Eye (tissue), 1 donor: ENCODE measurements around the gene SLC16A1.
"Not testable (repeated sequence)": the region's sequence is repeated elsewhere in the genome, so short reads cannot be mapped to it uniquely, and the experiment has no call there.

Experiments
- DNase-seq: peaks from one replicate; pipeline ENCODE4 v3.0.0-alpha.2; 2015

SLC16A1 gene, protein sequence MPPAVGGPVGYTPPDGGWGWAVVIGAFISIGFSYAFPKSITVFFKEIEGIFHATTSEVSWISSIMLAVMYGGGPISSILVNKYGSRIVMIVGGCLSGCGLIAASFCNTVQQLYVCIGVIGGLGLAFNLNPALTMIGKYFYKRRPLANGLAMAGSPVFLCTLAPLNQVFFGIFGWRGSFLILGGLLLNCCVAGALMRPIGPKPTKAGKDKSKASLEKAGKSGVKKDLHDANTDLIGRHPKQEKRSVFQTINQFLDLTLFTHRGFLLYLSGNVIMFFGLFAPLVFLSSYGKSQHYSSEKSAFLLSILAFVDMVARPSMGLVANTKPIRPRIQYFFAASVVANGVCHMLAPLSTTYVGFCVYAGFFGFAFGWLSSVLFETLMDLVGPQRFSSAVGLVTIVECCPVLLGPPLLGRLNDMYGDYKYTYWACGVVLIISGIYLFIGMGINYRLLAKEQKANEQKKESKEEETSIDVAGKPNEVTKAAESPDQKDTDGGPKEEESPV

DNA sequence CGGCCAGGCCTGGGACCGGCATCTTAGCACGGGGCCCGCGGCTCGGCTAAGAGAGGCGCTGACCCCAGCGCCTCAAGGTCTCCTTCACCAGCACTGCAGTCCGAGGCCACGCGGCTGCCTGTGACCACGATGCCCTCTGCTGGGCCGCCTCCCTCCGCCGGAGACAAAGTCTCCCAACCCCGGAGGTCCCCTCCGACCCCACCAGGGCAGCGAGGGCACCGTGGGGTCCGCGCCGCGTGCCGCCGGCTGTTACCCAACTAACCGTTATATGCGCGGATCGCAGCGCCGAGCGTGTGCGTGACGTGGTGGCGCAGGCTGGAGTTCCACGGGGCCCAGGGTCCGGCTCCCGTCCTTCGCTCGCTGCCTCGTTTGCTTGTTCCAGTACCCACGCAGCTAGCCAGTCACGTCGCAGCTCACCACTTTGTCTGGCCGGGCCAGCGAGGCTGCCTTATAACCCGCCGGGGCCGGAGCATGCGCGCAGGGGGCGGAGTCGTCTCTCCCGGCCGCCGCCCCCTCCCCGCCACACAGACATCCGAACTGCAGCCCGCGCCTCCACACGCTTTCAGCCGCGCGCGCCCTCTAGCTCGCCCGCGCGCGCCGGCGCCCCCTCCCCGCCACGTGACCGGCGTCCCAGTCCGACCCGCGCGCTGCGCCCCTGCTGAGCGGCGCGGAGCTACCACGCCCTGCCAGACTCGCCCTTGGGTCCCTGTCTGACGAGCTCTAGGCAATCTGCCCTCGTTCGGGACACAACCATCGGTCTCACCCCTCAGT lies at the start of gene SLC16A1:
SLC16A1 (minus strand) TSS at position 424 of the 771 bp plus-strand sequence. CDS start 26,888 bp downstream, outside the sequence.
- DNase-seq = peak; percentile 97

DNA sequence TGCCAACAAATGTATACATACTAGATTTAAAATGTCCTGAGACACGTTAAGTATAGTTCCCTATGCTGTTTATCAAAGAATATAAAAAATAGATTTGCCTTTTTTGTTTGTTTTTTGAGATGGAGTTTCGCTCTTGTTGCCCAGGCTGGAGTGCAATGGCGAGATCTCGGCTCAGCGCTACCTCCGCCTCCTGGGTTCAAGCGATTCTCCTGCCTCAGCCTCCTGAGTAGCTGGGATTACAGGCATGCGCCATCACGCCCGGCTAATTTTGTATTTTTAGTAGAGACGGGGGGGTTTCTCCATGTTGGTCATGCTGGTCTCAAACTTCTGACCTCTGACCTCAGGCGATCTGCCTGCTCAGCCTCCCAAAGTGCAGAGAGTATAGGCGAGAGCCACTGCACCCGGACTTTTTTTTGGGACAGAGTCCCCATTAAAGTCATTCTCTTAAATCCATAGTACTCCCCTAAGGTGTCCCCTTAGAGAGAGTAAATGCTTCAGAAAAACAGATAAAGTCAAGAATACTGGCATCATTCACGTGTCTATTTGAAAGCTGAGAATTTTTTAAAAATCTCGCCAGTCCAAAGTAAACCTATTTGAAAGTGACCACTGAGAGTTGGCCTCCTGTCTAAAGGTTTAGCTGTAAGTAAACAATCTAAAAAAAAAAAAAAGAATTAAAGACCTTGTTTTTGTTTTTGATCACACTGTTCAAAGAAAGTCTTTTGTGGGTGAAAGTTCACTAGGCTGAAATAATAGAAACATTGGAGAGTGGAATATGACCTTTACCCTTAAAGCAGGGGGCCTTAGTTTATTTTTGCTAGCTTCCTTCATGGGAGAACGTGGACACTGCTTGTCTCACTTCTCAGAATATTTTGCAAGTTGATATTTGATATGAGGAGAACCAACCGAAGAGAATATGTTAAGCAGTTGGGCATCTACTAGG lies 48.0 kb upstream of the SLC16A1 start:
- no peak for DNase-seq

DNA sequence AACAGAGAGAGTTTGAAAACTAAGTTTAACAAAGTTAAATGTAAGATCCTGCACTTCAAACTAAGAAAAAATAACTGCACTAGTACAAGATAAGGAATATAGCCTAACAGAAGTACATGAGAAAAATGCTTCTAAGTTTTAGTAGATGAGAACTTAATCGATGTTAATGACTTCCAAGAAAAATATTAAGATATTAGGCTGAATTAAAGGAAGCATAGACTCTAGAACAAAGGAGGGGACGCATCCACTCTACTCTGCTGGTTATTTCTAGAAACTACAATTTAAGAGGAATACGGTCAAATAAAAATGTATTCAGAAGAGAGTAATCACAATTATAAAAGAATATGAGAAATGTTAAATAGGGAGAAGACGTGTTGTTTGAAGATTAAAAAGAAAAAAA lies 46.3 kb upstream of the SLC16A1 start:
- no peak for DNase-seq

DNA sequence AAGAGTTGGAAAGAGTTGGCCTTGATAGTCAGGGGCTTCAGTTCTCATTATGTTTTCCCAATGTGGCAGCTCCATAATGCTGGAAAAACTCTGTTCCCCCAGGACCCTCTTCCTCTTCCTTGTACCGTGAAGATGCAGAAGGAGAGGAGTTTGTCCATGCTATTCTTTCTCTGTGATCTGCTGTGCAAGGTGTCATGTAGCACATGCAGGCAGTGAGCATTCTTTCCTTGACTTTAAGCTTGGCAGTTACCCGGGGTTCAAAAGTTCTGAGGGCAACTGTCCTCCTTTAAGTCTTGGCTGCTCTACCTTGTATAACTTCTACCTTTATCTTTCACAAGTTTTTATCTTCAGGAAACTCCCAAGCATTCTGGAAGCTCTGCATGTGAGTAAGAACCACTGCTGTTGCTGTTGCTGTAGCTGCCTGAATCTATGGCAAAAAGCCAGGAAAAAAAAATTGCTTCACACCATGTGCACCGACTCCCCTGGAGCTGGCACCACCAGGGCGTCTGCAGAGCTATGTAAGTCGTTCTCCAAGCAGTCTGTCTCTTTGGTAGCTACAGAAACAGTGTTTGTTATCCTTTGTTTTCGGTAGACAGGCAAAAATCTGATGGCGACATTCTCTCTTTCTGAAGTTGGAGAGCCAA lies 42.7 kb upstream of the SLC16A1 start:
- peak; percentile 9 for DNase-seq

DNA sequence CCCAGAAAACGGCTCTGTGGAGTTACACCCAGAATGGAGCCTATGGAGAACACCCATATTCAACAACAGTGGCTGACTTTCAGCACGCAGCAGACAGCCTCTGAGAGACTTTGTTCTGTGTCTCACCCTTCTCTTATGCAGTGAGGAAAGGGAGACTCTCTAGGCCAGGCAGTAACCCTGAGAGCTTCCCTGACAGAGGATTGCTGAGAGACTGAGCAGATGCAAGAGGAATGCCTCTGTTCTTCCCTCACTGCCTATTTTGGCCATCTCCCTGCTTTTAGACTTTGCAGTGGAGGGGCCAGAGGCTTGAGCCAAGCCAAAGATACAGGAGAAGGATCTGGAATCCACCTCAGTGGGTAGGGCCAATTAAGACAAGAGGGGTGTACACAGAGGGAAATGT lies 41.8 kb upstream of the SLC16A1 start:
- no peak for DNase-seq

DNA sequence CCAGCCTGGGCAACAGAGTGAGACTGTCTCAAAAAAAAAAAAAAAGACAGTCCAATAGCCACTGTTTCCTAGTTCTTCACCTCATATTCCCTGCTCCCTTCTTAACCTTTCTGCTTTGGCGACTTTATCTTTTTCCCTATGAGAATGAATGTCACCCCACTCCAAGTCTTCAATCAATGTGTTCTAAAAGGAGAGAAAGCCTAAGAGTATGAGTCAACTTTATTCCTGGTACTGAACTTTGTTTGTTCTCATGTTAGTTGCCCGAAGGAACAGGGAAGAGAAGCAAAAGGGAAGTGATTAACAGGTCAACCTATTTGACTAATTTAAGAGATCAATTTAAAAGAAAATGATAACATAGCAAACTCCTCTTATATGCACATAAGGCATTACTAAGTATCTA lies 39.9 kb upstream of the SLC16A1 start:
- DNase-seq = no peak

DNA sequence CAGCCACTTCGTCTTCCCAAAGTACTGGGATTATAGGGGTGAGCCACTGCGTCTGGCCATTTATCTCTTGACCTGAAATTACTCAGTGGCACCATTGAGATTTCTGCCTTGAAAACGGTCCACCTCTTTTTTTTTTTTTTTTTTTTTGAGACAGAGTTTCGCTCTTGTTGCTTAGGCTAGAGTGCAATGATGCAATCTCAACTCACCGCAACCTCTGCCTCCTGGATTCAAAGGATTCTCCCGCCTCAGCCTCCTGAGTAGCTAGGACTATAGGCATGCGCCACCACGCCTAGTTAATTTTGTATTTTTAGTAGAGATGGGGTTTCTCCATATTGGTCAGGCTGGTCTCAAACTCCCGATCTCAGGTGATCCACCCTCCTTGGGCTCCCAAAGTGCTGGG lies 39.0 kb upstream of the SLC16A1 start:
- DNase-seq = not testable (repeated sequence)

DNA sequence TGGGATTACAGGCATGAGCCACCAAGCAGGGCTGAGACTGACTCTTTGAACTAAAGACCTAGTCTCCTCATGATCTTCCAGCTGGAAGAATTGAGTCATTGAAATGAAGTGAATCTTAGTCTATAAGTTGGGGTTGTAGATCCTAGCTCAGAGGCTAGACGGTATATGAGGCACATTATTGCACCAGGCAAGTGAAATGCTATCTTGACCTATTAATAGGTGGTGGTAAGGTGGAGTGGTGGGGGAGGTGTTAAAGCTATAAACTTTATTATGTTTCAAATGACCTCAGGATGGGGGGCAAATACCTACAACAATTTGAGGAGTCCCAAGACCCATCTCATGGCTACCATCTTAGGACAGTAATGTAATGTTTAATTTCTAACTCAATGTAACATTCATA lies 36.8 kb upstream of the SLC16A1 start:
- DNase-seq = no peak

DNA sequence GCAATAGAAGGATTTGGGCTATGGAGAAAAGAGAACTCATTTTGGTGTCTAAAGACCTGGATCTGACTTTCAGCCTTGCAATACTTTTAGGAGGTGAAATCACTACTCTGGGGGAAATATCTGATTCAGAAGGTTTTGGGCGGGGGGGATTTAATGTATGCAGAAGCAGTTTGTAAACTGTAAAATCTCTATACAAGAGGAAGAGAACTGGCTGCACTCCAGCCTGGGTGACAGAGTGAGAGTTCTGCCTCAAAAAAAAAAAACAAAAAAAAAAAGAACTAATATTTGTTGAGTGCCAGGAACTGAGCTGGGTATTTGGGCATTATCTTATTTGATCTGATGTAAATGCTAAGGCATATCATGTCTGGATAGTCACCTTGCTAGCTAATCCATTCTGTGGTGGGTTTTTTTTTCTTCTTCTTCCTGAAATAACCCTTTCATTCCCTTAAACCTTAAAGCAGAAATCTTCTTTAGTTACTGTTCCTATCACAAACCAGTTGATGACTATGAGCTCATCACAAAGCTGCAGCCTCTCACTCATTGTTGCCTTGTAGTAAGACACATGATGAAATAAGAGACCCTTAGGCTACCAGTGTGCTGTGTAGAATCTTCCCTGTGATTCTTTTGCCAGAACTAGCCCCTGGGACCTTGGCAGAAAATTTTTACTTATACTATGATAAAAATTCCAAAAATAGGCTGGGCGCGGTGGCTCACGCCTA lies 35.6 kb upstream of the SLC16A1 start:
- no peak for DNase-seq

DNA sequence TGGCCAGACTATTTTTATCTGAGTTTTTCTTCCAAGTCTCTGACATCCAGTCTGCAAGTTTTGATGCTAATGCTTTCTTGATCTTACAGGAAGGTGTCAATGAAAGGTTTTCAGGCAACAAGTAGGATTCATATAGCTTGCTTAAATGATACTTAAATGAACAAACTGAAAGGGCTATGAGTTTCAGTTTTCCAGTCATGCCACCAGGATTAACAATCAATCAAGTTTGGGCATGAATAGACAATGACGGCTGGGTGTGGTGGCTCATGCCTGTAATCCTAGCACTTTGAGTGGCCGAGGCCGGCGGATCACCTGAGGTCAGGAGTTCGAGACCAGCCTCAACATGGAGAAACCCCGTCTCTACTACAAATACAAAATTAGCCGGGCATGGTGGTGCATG lies 34.3 kb upstream of the SLC16A1 start:
- DNase-seq = no peak

DNA sequence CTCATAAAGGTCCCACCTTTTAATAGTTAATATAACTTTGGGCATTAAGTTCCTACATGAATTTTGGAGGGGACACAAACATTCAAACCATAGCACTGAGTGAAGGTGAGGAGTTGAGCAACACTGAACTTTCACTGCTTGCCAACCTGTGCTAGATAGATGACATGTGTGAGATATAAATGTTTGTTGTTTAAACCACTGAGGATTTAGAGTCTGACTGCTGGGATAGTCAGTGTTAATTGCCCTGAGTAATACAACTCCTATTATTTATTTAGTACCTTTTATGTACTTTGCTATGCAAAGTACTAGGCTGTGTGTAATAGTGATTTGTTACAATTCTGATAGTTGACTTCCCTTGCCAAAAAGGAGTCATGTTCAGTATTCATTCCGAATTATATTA lies 32.4 kb upstream of the SLC16A1 start:
- no peak for DNase-seq

DNA sequence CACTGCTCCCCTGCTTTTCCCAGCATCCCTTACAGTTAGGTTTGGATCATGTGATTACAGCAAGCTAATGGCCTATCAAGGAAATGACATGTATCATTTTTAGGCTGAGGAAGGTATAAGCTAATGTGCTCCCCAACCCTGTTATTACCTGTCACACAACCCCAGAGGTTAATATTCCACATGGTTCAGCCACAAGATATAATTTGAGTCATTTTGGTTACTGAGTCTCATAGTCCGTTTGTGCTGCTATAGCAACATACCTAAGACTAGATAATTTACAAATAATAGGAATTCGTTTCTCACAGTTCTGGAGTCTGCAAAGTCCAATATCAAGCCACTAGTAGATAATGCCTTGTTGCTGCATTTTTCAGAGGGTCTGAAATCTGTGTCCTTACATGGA lies 29.1 kb upstream of the SLC16A1 start:
- no peak for DNase-seq

DNA sequence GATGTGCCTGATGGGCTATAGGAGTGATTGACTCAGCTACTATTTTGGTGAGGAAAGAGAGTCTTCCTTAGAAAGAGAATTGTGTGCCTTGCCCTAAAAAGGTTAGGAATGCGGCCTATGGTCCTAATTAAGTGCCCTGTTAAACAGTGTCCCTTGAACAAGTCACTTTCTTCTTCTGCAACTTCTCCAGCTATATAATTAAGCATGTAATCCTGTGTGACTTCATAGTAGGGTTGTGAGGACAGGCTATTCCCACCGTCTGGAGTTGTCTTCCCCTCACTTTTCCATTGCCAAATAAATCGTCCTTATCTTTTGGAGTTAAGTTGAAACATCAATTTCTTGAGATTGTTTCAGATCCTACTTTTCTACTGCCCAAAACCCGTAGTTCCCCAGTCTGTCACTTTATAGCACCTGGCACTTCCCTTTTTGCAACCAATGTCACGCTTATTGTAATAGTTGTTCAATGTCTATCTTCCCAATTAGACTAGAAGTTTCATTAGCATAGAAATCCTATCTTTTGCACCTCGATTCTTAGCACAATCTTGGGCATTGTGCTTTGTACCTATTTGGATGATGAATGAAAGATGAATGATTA lies 27.6 kb upstream of the SLC16A1 start:
- no peak for DNase-seq

DNA sequence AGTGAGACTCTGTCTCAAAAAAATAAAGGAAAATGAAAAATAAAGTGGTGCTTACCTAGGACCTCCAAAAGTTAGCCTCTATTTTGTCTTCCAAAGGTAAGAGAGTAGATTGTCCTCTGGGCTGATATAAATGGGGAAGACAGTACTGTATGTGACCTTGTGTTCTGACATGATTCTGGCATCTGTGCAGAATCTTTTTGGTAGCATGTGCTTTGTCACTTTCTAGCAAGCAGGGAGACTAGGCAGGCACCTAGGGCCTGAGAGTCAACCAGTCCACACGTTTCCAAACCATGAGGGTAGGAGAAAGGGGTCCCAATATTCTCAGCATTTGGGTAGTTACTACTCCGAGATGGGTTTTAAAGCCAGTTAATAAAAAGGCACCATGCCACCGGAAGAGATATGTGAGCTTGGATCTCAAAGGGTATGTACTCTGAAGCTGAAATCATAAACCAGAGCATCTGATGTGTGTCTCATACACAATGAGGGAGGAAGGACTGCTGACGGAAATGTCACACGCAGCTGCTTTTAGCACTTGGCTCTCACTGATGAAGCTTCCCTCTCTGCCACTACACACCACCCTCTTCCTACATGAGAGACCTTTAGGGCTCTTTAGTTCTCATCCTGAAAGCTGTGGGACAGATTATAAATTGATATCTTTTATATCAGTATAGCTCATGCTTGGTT lies 27.0 kb upstream of the SLC16A1 start:
- no peak for DNase-seq

DNA sequence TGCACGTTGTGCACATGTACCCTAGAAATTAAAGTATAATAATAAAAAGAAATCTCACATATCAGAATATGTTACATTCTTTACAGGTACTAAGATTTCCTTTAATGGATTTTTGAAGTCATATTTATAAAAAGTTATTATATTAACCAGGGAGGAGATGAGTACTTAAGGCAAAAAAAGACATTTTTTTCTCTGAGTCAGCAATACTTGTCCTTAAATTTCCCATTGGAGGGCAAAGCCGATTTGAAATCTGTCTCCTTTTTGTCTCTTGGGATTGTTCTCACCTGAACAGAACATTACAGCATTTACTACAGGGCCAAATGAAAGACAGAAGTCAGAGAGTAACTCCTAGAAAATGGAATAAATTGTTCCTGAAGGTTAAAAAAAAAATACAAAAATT lies 26.3 kb upstream of the SLC16A1 start:
- no peak for DNase-seq

DNA sequence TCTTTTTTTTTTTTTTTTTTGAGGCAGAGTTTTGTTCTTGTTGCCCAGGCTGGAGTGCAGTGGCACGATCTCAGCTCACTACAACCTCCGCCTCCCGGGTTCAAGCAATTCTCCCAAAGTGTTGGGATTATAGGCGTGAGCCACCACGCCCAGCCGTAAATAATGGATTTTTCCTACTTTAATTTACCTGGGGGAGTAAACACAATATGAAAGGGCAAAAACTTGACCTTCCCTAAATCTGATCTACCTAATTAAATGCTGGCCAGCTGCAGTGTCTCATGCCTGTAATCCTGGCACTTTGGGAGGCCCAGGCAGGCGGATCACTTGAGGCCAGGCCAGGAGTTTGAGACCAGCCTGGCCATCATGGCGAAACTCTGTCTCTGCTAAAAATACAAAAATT lies 25.8 kb upstream of the SLC16A1 start:
- not testable (repeated sequence) for DNase-seq

DNA sequence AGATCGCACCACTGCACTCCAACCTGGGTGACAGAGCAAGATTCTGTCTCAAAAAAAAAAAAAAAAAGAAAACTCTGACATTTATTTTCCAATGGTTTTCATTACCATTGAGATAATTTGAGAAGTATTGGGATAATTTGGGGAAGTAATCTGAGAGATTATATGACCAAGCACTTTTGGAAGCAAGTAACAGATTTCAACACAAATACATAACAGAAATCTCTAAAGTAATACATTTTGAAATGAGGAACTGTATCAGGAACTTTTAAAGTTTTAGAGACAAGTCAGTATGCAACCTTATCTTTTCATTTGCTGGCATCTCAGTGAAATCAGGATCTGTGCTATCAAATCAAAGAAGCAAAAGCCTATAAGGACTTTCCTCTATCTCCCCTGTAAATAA lies 25.4 kb upstream of the SLC16A1 start:
- no peak for DNase-seq

DNA sequence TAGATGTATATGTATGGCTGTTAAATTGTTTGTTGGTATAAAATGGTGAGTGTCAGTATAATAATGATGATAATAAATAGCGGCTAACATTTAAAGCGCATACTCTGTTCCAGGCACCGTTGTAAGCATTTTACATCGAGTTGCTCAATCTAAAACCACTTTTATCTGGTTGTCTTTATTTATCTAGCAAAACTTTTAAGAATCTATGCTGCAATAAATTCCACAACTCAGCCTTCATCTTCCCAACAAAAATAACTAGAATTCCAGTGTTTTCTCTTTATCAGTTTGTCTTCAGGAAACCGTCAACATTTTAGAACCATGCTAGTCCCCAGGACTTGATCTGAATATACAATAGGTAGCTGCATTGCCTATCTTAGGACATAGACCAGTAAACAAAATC lies 19.3 kb upstream of the SLC16A1 start:
- no peak for DNase-seq

DNA sequence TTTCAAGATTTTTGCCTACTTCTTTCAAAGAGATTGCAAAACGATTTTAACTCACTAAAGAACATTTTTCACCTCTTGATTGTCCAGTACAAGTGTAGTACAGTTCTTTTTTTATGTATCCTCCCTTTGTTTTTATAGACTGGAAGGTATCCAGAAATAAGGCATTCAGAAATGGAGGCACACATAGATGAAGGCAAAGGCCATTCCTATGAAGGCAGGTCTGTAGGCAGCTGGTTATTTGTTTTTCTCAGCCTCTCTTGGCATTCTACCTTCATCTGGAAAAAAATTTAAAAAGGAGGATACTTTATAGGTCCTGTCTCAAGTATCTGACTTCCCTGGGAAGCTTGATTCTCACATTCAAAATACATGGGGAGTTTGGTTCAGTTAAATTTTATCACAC lies 18.6 kb upstream of the SLC16A1 start:
- no peak for DNase-seq

DNA sequence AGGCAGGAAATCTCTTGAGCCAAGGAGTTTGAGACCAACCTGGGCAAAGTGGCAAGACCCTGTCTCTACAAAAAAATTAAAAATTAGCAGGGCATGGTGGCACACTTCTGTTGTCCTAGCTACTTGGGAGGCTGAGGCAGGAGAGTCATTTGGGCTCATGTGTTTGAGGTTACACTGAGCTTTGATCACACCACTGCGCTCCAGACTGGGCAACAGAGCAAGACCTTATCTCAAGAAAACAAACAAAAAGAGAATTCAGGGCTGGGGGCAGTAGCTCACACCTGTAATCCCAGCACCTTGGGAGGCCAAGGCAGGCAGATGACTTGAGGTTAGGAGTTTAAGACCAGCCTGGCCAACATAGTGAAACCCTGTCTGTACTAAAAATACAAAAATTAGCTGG lies 17.8 kb upstream of the SLC16A1 start:
- no peak for DNase-seq

DNA sequence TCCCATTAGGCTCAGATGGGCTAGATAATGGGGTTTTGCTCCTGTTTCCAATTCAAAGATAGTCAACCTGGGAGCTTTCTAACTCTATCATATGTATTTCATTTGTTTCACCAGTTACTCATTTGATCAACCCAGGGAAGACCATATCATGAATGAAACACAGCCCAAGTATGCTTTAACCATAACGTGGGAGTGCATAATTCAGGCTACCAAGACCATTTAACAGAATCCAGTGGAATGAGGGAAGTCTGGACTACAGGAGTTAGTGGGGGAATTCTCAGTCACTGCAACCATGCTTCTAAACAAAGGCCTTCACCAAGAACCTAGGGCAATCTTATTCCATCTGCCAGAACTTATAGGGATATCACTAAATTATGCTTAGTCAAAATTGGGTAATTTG lies 15.0 kb upstream of the SLC16A1 start:
- DNase-seq = no peak
